ENCODE data around the gene HTT. TPM values are rescaled to one million over a fixed set of nuclear protein-coding genes. Genes with fewer than 3 reads are reported as not detected.

Gene HTT
- total and polyA plus RNA-seq, 9 of the 15 experiments (the other 6 are each of a cell fraction or from before 2014, with no cell fraction given): 0.66 to 31.6 (median 14.7) TPM

DNA sequence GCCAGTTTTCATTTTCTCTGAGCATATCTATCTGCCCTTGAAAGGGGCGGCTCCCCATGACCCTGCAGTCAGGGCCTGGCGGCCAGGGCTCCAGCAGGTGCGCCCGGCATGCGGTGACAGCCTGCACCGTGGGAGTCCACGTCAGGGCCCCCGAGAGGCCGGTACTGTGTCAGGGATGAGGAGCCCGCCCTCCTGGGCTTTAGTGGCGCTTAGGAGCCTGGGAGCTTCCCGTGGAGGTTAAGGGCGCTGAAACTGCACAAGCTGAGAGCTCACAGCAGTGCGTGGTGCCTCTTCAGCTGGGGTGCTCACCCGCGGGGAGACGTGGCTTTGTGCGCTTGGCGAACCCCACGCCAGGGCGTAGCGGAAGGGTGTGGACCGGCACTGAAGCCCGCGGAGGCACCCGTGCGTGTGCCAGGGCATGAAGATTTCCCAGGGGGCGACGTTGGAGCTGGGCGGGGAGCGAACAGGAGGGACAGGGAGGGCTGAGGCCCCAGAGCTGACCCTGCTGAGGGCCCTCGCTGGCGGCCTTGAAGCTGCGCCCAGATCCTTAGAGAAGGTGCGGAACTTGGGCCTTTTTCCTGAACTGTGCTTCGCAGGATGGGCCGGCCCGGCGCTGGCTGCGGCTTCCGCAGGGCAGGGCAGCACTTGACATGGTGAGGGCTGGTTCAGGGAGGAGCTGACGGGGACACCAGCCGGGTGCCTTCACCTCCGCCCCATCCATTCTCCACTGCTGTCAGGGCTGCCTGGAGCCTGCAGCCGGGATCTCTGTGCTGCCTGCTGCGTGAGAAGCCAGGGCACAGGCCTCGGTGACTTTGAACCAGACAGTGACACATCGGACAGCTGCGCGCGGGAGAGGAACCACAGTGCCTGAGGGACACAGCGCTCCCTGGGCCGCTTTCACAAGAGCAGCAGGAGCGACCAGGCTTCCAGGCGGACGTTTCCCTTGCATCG, 33.0 kb upstream of the HTT start:
- intact Hi-C loops (cut with micrococcal nuclease) (loop anchor here (10.0 kb wide), 1 partner anchor 93 kb away; no protein-coding TSS in a partner anchor), in situ Hi-C loops (cut with MboI) (no loop called here)
- Histone ChIP-seq H3K79me2 (ENCODE audit: control insufficient read depth, insufficient read depth, low read length) (no peaks in the 10 kb centered on the region), H3K27me3 (ENCODE audit: control insufficient read depth in 2 of 2, insufficient read depth in 2 of 2, low read length in 2 of 2) (peaks cover 34 to 59% of the 10 kb centered on the region in 2 experiments), H3K4me3 (no peak overlapping the region), H4K20me1 (replicated peaks; ENCODE audit: control insufficient read depth, insufficient read depth, low read length) (no peaks in the 10 kb centered on the region), H3K4me2 (ENCODE audit: insufficient read depth, low read length) (no peak overlapping the region), H2AFZ (ENCODE audit: low read depth, low read length) (0 out of 2 replicates have a peak overlapping the region, but pooled peaks have one; percentile 40), H3K27ac (ENCODE audit: extremely low read depth, low read depth, low read length) (no peak overlapping the region), H3K4me1 (replicated peaks in 1 of 2; ENCODE audit: control insufficient read depth in 2 of 2, insufficient read depth in 2 of 2, low read length in 2 of 2) (peaks cover 0 to 24% of the 10 kb centered on the region in 2 experiments; a peak in 4 of 5 replicates), H3K9me1 (ENCODE audit: control insufficient read depth, insufficient read depth, low read length) (no peaks in the 10 kb centered on the region), H3K9ac (ENCODE audit: insufficient read depth in 1 of 2, low read depth in 2 of 2, low read length in 2 of 2) (peak overlapping the region in 1 of 2 experiments; percentile 14; a peak in 1 of 4 replicates), H3K9me3 (replicated peaks; ENCODE audit: control insufficient read depth, insufficient read depth, low read depth, low read length) (peaks cover 2% of the 10 kb centered on the region; the same call in 1 of the 2 replicates), H3K36me3 (ENCODE audit: control insufficient read depth, insufficient read depth, low read length) (no peaks in the 10 kb centered on the region)
- ATAC-seq (no peak), FAIRE-seq (no peak), DNase-seq (ENCODE audit: extremely low read depth in 1 of 4, low spot score in 3 of 4) (no peak)
- ChIA-PET CTCF (ENCODE audit: low intra/inter-chr PET ratio) (no interaction called here), POLR2A (interaction anchor here (0.7 kb wide), 2 partner anchors 49 to 219 kb away, joined by 3 to 5 read pairs; no protein-coding TSS in a partner anchor)
- BruUV-seq (replicated peaks): no TSS peak
- WGBS (ENCODE audit: insufficient coverage, low coverage, missing lambda C conversion rate): 19% methylated on average over 57 of the region's 57 CpGs
- TF ChIP-seq, protein P1, sequence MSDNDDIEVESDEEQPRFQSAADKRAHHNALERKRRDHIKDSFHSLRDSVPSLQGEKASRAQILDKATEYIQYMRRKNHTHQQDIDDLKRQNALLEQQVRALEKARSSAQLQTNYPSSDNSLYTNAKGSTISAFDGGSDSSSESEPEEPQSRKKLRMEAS (CRISPR knock-in tag; IDR thresholded peaks at IDR 0.05): 0 out of 2 replicates have a peak, but pooled peaks have one; percentile 31
- TF ChIP-seq, protein P2, sequence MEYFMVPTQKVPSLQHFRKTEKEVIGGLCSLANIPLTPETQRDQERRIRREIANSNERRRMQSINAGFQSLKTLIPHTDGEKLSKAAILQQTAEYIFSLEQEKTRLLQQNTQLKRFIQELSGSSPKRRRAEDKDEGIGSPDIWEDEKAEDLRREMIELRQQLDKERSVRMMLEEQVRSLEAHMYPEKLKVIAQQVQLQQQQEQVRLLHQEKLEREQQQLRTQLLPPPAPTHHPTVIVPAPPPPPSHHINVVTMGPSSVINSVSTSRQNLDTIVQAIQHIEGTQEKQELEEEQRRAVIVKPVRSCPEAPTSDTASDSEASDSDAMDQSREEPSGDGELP (CRISPR knock-in tag; IDR thresholded peaks at IDR 0.05; ENCODE audit: borderline replicate concordance): 0 out of 2 replicates have a peak, but pooled peaks have one; percentile 8
- TF ChIP-seq TGIF2 (CRISPR knock-in tag; IDR thresholded peaks at IDR 0.05) (0 out of 2 replicates have a peak, but pooled peaks have one; percentile 26), ZNF384 (IDR thresholded peaks at IDR 0.05; ENCODE audit: low read depth, low read length) (no peak), HEY1 (CRISPR knock-in tag; IDR thresholded peaks at IDR 0.05; ENCODE audit: borderline replicate concordance) (no peak), KDM5B (IDR thresholded peaks at IDR 0.05; ENCODE audit: insufficient replicate concordance, low read depth, low read length) (no peak), FOXA3 (CRISPR knock-in tag; conservative IDR thresholded peaks at IDR 0.05 in 1 of 2, IDR thresholded peaks at IDR 0.05 in 1 of 2) (peak in 1 of 2 experiments; percentile 21; a peak in 1 of 4 replicates), TEAD1 (CRISPR knock-in tag; IDR thresholded peaks at IDR 0.05) (0 out of 4 replicates have a peak, but pooled peaks of 1 of the 2 experiments have one; percentile 24)
- TF ChIP-seq, protein P3, sequence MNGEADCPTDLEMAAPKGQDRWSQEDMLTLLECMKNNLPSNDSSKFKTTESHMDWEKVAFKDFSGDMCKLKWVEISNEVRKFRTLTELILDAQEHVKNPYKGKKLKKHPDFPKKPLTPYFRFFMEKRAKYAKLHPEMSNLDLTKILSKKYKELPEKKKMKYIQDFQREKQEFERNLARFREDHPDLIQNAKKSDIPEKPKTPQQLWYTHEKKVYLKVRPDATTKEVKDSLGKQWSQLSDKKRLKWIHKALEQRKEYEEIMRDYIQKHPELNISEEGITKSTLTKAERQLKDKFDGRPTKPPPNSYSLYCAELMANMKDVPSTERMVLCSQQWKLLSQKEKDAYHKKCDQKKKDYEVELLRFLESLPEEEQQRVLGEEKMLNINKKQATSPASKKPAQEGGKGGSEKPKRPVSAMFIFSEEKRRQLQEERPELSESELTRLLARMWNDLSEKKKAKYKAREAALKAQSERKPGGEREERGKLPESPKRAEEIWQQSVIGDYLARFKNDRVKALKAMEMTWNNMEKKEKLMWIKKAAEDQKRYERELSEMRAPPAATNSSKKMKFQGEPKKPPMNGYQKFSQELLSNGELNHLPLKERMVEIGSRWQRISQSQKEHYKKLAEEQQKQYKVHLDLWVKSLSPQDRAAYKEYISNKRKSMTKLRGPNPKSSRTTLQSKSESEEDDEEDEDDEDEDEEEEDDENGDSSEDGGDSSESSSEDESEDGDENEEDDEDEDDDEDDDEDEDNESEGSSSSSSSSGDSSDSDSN (IDR thresholded peaks at IDR 0.05; ENCODE audit: borderline replicate concordance in 1 of 2, low read depth in 2 of 2, low read length in 2 of 2): peak in 1 of 2 experiments; percentile 95; a peak in 2 of 4 replicates
